ENCODE measurements around the gene S100A16.

S100A16 gene

DNA sequence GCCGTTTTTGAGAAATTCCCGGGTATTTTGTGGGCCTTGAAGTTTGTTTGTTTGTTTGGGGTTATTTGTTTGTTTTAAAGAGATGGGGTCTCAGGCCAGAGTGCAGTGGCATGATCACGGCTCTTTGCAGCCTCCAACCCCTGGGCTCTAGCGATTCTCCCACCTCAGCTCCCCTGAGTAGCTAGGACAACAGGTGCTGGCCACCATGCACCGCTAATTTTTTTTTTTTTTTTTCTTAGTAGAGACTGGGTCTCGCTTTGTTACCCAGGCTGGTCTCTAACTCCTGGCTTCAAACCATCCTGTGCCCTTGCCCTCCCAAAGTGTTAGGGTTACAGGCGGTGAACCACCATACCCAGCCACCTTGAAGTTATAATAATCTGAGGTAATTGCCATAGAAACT, 22.9 kb upstream of the S100A16 start:
- DNase-seq, result no peak

DNA sequence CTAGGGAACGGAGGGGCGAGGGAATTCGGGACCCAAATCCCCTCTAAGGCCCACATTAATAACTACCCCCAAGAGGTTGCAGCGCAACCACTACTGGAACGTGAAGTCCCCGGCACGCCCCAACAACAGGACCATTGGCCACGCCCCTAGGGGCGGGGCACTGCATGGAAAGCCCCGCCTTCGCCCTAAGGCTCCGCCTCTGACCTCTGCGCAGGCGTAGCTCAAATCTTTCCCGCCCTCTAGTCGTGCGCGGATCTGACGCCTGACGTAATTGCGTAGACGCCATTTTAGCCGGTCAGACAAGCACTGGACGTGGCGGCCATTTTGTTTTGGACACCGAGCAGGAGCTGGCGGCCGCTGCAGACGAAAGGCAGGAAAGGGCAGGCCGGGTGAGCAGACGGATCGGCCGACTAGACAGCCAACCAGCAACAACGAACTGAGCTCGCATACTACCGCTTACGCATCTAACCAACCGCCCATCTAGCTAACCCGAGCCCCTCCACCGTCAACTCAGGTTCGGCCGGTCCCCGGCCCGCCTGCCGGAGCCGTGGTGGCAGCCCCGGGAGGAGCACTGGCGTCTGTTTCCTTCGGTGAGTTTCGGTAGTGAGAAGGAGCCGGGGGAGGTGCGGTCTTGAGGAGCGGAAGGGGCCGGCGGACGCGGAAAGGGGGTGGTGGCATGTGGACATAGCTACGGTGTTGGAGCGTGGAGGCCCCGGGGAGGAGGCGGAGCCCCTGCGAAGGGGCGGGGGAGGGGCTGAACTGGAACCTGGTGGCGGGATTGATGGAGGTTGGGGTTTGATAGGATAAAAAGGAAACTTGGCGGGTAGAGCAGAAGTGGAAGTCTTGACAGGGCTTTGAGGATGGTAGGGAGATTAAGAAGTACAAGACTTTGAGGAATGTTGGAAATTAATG, 21.1 kb upstream of the S100A16 start, which contains the start of gene CHTOP:
CHTOP (plus strand) TSS at position 313 of the 912 bp plus-strand sequence. CDS start 2,523 bp downstream, outside the sequence.
- peak; percentile 94 for DNase-seq

DNA sequence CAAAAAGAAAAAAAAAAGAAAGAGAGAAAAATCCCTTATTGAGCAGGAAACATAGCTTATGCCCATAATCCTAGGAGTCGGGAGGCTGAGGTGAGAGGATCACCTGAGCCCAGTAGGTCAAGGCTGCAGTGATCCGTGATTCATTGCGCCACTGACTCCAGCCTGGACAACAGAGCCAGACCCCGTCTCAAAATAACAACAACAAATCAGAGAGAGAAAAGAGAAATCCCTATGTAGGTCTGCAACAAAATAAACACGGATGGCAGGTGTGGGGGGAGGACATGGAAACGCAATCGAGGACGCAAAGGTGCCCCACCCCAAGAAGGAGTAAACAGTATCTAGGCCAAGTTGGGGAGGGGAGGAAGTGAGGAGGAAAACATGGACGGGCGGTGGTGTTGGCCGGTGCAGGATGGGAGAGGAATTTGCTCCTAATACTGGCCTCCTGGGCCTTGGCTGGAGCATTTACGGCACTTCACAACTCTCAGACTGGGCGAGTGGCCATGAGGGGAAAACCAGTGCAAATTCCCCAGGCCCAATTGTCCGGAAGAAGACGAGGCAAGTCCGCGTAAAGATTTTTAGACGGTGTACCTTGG, 20.3 kb upstream of the S100A16 start:
- no peak for DNase-seq

DNA sequence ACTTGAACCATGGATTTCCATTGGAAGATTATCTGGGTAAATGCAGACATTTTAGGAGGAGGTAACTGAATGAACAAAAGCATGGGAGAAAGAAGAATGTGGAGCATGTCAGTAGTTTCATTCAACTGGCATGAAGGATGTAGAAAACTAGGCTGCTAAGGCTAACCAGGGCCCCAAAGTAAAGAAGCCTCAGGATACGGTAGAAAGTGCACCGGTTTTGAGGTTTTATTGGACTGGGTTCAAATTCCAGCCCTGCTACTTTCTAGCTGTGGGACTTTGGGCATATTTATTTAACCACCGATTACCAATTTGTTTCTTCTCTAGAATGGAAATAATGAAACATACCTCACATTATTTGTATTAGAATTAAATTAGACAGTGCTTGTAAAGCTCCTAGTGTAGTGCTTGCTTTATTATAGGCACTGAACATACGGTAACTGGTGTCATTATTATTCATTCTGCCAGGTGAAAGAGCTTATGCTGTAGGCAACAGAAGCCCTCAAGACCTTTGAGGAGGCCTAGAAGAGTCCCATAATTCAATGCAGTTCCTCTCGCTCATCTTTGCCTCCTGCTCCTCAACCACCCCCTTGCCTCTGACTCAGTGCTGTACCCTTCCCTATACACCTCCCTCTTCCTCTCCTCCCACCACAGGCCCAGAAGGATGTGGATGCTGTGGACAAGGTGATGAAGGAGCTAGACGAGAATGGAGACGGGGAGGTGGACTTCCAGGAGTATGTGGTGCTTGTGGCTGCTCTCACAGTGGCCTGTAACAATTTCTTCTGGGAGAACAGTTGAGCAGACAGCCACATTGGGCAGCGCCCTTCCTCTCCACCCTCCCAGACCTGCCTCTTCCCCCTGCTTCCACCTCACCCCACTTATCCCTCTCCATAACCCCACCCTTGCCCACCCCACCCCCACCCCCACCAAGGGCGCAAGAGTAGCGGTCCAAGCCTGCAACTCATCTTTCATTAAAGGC, 18.4 kb upstream of the S100A16 start:
- no peak for DNase-seq

GRCh38 chr1:153630384-153630783, 17.4 kb upstream of the S100A16 start:
- DNase-seq, result no peak

GRCh38 chr1:153629971-153630370, 17.0 kb upstream of the S100A16 start:
- DNase-seq, result no peak

DNA sequence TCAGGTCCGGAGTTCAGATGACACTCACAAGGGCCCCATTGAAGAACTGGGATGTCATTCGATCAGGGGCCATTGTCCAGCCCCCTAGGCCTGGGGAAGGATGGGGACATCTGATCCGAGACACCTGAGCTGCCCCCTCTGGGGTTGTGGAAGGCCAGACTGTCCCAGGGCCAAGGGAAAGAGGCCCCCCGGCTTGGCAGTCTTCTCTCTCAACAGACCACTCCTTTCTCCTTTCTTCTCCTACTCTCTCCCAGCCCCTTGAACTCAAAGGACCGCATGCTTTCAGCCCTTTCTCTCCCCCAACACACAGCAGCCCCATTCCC, 16.4 kb upstream of the S100A16 start:
- no peak for DNase-seq

GRCh38 chr1:153628638-153629342, 15.9 kb upstream of the S100A16 start:
- DNase-seq, result no peak

DNA sequence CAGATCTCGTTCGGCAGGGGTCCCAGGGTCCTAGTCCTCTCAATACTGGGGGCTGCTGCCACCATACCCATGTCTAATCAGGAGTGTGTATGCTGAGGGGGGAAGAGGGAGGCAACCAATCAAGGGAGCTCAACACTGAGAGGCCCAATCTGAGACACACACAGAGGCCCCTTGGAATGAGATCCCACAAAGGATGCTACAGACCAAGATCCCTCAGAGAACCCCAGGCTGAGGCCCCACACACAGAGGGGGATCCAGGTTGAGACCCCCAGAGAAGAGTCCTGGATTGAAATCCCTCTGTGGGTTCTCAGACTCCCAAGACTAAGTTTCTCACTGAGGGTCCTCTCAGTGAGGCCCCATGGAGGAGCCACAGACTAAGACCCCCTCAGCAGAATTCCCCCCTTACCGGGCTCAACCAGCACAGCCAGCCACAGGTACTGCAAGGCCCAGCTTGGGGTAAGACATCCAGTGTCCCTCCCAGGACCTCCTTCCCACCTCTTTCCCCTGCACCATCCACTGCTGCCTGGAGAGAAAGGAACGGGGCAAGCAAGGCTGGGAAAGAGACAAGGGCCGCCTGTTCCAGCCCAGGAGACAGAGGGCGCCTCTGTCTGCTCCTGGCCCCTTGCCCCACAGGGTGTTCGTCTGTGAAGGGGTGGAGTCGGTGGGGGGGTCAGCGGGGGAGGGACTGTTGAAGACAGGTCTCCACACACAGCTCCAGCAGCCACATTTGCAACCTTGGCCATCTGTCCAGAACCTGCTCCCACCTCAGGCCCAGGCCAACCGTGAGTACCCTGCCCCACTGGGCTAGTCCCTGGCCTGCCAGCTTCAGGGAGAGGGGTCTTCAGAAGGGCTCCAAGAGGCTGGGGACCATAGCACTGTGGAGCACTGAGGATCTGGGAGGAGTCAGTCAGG, 15.0 kb upstream of the S100A16 start, which contains the start of gene S100A1:
S100A1 (plus strand) TSS at position 720 of the 912 bp plus-strand sequence. CDS start 2,088 bp downstream, outside the sequence.
- no peak for DNase-seq

- DNase-seq, result peak; percentile 62
Observed at GRCh38 chr1:153626904-153627714, 14.2 kb upstream of the S100A16 start, which contains the start of gene S100A13. Gene S100A13, minus strand, starts transcription at chr1:153627505. Its CDS starts 1,033 bp downstream, at chr1:153626472.

DNA sequence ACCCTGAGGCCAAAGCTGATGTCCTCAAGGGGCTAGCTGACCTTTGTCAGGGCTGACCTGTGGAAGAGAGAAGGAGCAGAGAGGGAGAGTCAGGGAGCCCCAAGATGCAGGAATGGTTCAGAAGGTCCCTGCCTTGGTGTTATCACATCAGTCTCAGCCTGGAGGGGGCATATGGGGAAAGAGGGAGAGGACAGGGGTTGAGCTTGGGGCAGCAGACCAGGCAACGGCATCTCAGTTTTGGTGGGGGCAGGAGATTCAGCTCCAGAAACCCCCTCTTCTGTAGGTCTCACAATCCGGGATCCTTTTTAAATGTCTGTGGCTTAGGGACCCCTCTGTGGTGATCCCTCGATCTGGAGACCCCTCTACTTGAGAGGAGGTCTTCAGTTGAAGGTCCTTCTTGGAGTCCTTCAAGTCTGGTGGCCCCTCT, 13.6 kb upstream of the S100A16 start:
- no peak for DNase-seq

GRCh38 chr1:153624965-153625611, 12.2 kb upstream of the S100A16 start:
- no peak for DNase-seq

- DNase-seq, result no peak
Observed at GRCh38 chr1:153623101-153623500, 10.2 kb upstream of the S100A16 start.

- no peak for DNase-seq
Observed at GRCh38 chr1:153619171-153619570, 6.2 kb upstream of the S100A16 start.

GRCh38 chr1:153617663-153618062, 4.7 kb upstream of the S100A16 start:
- DNase-seq, result peak; percentile 12

GRCh38 chr1:153616917-153617311, 4.0 kb upstream of the S100A16 start:
- DNase-seq, result no peak

DNA sequence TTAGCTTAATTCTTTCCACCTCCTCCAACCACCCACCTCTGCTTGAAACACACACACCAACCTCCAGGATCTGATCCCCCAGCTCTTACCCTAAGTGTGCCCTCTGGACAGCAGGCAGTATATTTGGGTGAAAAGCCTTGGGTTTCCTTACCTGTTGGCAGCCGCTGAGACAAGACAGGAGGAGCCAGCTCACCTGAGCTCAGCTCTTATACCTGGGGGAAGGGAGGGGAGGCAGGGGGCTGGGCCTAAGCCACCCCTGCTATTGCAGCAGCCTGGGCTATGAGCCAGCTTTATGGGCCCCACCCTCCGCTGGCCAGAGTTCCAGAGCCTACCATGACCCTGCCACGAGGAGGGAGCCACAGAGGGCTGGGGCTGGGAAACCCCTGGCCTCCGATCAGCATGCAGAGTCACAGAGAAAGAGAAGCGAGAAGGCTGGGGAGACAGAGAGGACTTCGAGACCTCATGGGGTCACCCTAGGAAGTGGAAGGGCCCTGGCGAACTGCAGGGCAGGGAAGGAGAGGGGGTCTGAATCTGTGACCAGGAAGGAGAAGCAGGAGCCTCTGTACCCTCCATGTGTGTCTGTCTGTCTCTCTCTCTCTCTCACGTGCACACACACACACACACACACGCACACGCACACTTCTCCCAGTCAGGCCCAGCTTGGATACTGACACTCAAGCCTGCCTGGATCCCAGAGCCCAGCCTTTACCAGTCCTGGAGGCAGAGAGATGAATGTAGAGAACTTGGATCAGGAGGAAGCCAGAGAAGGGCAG, 3.4 kb upstream of the S100A16 start, which contains the start of gene S100A14:
S100A14 (minus strand) TSS at position 182 of the 773 bp plus-strand sequence. CDS start 467 bp downstream, outside the sequence.
- DNase-seq, result no peak

DNA sequence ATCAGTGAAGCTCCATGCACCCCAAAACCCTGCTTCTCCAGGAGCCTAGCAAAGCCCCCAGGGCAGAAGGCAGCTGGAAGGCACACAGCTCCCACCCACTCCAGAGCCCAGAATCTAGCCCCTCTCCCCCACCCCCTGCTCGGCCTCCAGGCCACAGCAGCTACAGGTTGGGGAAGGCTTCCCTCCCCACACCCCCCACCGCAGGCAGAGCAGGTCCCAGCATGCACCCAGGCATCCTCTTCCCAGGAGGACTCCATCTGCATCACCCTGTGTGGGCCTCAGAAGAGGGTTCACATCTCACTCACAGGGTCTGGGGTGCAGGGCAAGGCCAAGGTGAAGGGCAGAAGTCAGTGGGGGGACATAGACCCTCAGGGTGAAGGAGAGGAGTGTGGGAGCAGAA, 2.5 kb upstream of the S100A16 start:
- no peak for DNase-seq

GRCh38 chr1:153614906-153615305, 2.0 kb upstream of the S100A16 start:
- no peak for DNase-seq

Data from NCI-H2171 treated with DMSO at 0.1 percent for 48 hours (cell line).